Body of pancreas (tissue), 4 donors: ENCODE results near the gene C1orf94.

Source experiments
- POLR2A ChIP-seq, 3 donors: fragments of 450-650 bp; IDR thresholded peaks; one replicate each; pipeline ENCODE4 v1.6.1; 2016; ENCODE audit warnings: antibody characterized with exemption in 3 of 3, mild to moderate bottlenecking in 2 of 3
- TF ChIP-seq, protein P1 (sequence below), 7 experiments: fragments of 450-650 bp in 4 of 7; fragments of 200-600 bp in 3 of 7; sonication (generic) in 3 of 7; IDR thresholded peaks; one replicate each; pipeline ENCODE4 v1.5.1; 2016 to 2019; ENCODE audit warnings: antibody characterized with exemption in 7 of 7

DNA sequence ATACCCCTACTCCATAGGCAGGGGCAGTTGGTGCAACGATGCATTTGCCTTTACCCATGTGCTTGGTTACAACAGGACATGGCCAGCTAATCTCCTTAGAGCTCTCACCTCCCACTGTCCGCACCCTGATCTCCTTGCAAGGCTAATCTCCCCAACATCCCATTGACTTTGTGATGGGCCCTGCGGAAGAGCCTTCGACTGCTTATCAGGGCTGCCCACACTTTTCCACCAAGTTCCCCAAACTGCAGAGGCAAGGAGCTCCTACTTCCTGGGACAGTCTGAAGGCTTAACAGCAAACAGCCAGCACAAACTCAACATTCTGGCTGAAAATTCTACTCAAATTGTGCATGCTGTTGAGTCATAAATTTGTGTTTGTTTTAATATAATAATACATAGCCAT, 36.0 kb downstream of the C1orf94 start:
- TF ChIP-seq, protein P1, sequence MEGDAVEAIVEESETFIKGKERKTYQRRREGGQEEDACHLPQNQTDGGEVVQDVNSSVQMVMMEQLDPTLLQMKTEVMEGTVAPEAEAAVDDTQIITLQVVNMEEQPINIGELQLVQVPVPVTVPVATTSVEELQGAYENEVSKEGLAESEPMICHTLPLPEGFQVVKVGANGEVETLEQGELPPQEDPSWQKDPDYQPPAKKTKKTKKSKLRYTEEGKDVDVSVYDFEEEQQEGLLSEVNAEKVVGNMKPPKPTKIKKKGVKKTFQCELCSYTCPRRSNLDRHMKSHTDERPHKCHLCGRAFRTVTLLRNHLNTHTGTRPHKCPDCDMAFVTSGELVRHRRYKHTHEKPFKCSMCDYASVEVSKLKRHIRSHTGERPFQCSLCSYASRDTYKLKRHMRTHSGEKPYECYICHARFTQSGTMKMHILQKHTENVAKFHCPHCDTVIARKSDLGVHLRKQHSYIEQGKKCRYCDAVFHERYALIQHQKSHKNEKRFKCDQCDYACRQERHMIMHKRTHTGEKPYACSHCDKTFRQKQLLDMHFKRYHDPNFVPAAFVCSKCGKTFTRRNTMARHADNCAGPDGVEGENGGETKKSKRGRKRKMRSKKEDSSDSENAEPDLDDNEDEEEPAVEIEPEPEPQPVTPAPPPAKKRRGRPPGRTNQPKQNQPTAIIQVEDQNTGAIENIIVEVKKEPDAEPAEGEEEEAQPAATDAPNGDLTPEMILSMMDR (IDR thresholded peaks at IDR 0.05): no peak
- TF ChIP-seq POLR2A (IDR thresholded peaks at IDR 0.05): no peak
